ENCODE data around the gene TMEM187. TPM values are rescaled to one million over a fixed set of nuclear protein-coding genes. Genes with fewer than 3 reads are reported as not detected.

TMEM187 gene
- total RNA-seq, result 7.4 and 8.7 TPM in 2 replicates
- 8.0 and 12.1 TPM in 2 replicates for polyA plus RNA-seq

GRCh38 chrX:153972368-153973126, at the start of gene TMEM187:
TMEM187 (plus strand) TSS chrX:153972754; CDS start chrX:153982063, 9,309 bp downstream.
- Histone ChIP-seq H4K20me1 (ENCODE audit: insufficient read depth, poor library complexity, severe bottlenecking) (peaks cover 26% of the 10 kb centered on the region), H3K27ac (peak within 1 kb of the TSS; percentile 100), H3K27me3 (no peaks in the 10 kb centered on the region), H3K9me3 (ENCODE audit: low read depth) (no peaks in the 10 kb centered on the region), H3K4me3 (peak within 1 kb of the TSS; percentile 85), H3K36me3 (replicated peaks; ENCODE audit: insufficient read depth, low read depth) (no peaks in the 10 kb centered on the region), H3K79me2 (peaks cover 53% of the 10 kb centered on the region), H3K9me2 (replicated peaks; ENCODE audit: insufficient read depth) (no peaks in the 10 kb centered on the region), H2AFZ (peak within 1 kb of the TSS; percentile 75), H3K4me1 (ENCODE audit: insufficient read depth) (peaks cover 27% of the 10 kb centered on the region), H3K4me2 (peak within 1 kb of the TSS; percentile 86)
- 52% methylated on average over 48 of the region's 103 CpGs for WGBS (ENCODE audit: low lambda C conversion rate, missing lambda C conversion rate)
- peak; percentile 93 for DNase-seq (ENCODE audit: low spot score)
- TF ChIP-seq EZH2 (IDR thresholded peaks at IDR 0.05; ENCODE audit: borderline replicate concordance), result no peak
- TF ChIP-seq CTCF (IDR thresholded peaks at IDR 0.05; ENCODE audit: poor library complexity), result no peak
- TF ChIP-seq EZH2phosphoT487 (IDR thresholded peaks at IDR 0.05; ENCODE audit: low read depth, severe bottlenecking, unreplicated experiment), result no peak

GRCh38 chrX:153922932-153923857, 49.4 kb upstream of the TMEM187 start:
- Histone ChIP-seq H3K36me3 (replicated peaks; ENCODE audit: insufficient read depth, low read depth) (no peaks in the 10 kb centered on the region), H3K4me3 (no peak overlapping the region), H3K9me3 (ENCODE audit: low read depth) (no peaks in the 10 kb centered on the region), H3K27me3 (no peaks in the 10 kb centered on the region), H3K79me2 (no peaks in the 10 kb centered on the region), H4K20me1 (ENCODE audit: insufficient read depth, poor library complexity, severe bottlenecking) (no peaks in the 10 kb centered on the region), H3K27ac (no peak overlapping the region), H3K4me2 (no peak overlapping the region), H3K4me1 (ENCODE audit: insufficient read depth) (peaks cover 7% of the 10 kb centered on the region), H2AFZ (no peak overlapping the region), H3K9me2 (replicated peaks; ENCODE audit: insufficient read depth) (no peaks in the 10 kb centered on the region)
- peak; percentile 50 for DNase-seq (ENCODE audit: low spot score)
- no peak for TF ChIP-seq CTCF (IDR thresholded peaks at IDR 0.05; ENCODE audit: poor library complexity)
- no peak for TF ChIP-seq EZH2 (IDR thresholded peaks at IDR 0.05; ENCODE audit: borderline replicate concordance)
- TF ChIP-seq EZH2phosphoT487 (IDR thresholded peaks at IDR 0.05; ENCODE audit: low read depth, severe bottlenecking, unreplicated experiment), result no peak
- WGBS (ENCODE audit: low lambda C conversion rate, missing lambda C conversion rate), result 81% methylated on average over 25 of the region's 25 CpGs

GRCh38 chrX:153924149-153924861, 48.2 kb upstream of the TMEM187 start:
- no peaks in the 10 kb centered on the region for H3K27me3 ChIP-seq
- H3K36me3 ChIP-seq (replicated peaks; ENCODE audit: insufficient read depth, low read depth), result no peaks in the 10 kb centered on the region
- TF ChIP-seq EZH2 (IDR thresholded peaks at IDR 0.05; ENCODE audit: borderline replicate concordance) (no peak), CTCF (IDR thresholded peaks at IDR 0.05; ENCODE audit: poor library complexity) (peak; percentile 30), EZH2phosphoT487 (IDR thresholded peaks at IDR 0.05; ENCODE audit: low read depth, severe bottlenecking, unreplicated experiment) (no peak)
- peaks cover 7% of the 10 kb centered on the region for H3K4me1 ChIP-seq (ENCODE audit: insufficient read depth)
- H3K4me3 ChIP-seq, result no peak overlapping the region
- DNase-seq (ENCODE audit: low spot score), result no peak
- no peak overlapping the region for H2AFZ ChIP-seq
- no peaks in the 10 kb centered on the region for H3K9me2 ChIP-seq (replicated peaks; ENCODE audit: insufficient read depth)
- H4K20me1 ChIP-seq (ENCODE audit: insufficient read depth, poor library complexity, severe bottlenecking), result no peaks in the 10 kb centered on the region
- no peak overlapping the region for H3K4me2 ChIP-seq
- H3K9me3 ChIP-seq (ENCODE audit: low read depth), result no peaks in the 10 kb centered on the region
- H3K27ac ChIP-seq, result no peak overlapping the region
- 59% methylated on average over 14 of the region's 14 CpGs for WGBS (ENCODE audit: low lambda C conversion rate, missing lambda C conversion rate)
- no peaks in the 10 kb centered on the region for H3K79me2 ChIP-seq
